Heart right ventricle (tissue), 16 donors: ENCODE measurements around the gene EPB41L3. TPM values are rescaled to one million over a fixed set of nuclear protein-coding genes. Genes with fewer than 3 reads are reported as not detected.

Source experiments
- ATAC-seq, 8 donors: fragments of 200-7000 bp; cut with Tn5 transposase; one replicate each; pipeline ENCODE4 v1.9.1; 2020; ENCODE audit warnings: mild to moderate bottlenecking in 8 of 8, moderate library complexity in 8 of 8, moderate number of reproducible peaks in 1 of 8
- DNase-seq, 2 donors: peaks; one replicate each; pipeline ENCODE4 v3.0.0-alpha.2; 2020
- H3K27ac ChIP-seq, 10 donors: fragments of 200-600 bp; sonication (generic) in 2 of 10; one replicate each; pipeline versions ENCODE4 v1.5.0 to v1.8.0; 2020 to 2022; ENCODE audit warnings: mild to moderate bottlenecking in 3 of 10
- H3K27me3 ChIP-seq, 7 donors: fragments of 200-600 bp; one replicate each; pipeline ENCODE4 v1.8.0; 2021 to 2022; ENCODE audit warnings: mild to moderate bottlenecking in 2 of 7
- H3K36me3 ChIP-seq, 9 donors: fragments of 200-600 bp; sonication (generic) in 1 of 9; one replicate each; pipeline versions ENCODE4 v1.5.0 to v1.8.0; 2020 to 2022; ENCODE audit warnings: mild to moderate bottlenecking in 2 of 9
- H3K4me1 ChIP-seq, 9 donors: fragments of 200-600 bp; sonication (generic) in 1 of 9; one replicate each; pipeline versions ENCODE4 v1.5.0 to v1.8.0; 2020 to 2022; ENCODE audit warnings: mild to moderate bottlenecking in 4 of 9
- H3K4me3 ChIP-seq, 10 donors: fragments of 200-600 bp; sonication (generic) in 2 of 10; one replicate each; pipeline versions ENCODE4 v1.5.0 to v1.8.0; 2020 to 2022; ENCODE audit warnings: mild to moderate bottlenecking in 7 of 10, moderate library complexity in 2 of 10
- H3K9me3 ChIP-seq, 11 donors: fragments of 200-600 bp in 10 of 11; sonication (generic) in 2 of 11; one replicate each; pipeline versions ENCODE4 v1.5.0 to v1.8.0; 2013 to 2022; ENCODE audit warnings: mild to moderate bottlenecking in 2 of 11, control low read depth in 1 of 11, moderate library complexity in 1 of 11
- CTCF ChIP-seq, 9 donors: fragments of 200-600 bp; sonication (generic) in 2 of 9; IDR thresholded peaks; one replicate each; pipeline versions ENCODE4 v1.5.0 to v1.8.0; 2021 to 2022; ENCODE audit warnings: antibody characterized with exemption in 9 of 9, mild to moderate bottlenecking in 5 of 9, moderate library complexity in 1 of 9
- WGBS, 2 donors: extraction: QIAGEN DNeasy Blood & Tissue Kit; methylation state at CpG; one replicate each; pipeline ENCODE4 v1.1.7; 2013; ENCODE audit warnings: inconsistent platforms in 1 of 2; 5-methylcytosine and 5-hydroxymethylcytosine counted together
- intact Hi-C, 10 donors: fragments of 100-400 bp; cut with DNase I; formaldehyde crosslinking; loops; one replicate each; pipeline versions ENCODE4 v1.11.1 to v1.14.2; 2022
- polyA plus RNA-seq, 2 donors: library from polyadenylated mRNA; stranded (reverse); fragments of 200-250 nt; gene quantifications; one replicate each; pipeline ENCODE4 v1.2.3, GENCODE V29; 2013
- total RNA-seq, 10 donors: library from RNA; stranded (reverse); fragmentation: NEBNext Ultra II Directional in 3 of 10; extraction: Animal tissue kit (Norgen Biotek cat#: 25700) in 3 of 10; gene quantifications; one replicate each; pipeline versions ENCODE4 v1.2.1 to v1.2.4, GENCODE V29; 2021 to 2023
- donor health status: Arrhythmogenic right ventricular cardiomyopathy.
- donor health status: ischemic (EF 13 %, LVEDD 7.1; RV severe dilation, severe dysfunction).
- donor health status: healthy with polysubstance abuse.
- donor health status: DM: no; HTN: yes; CAD: no.
- donor health status: DM: no; HTN: no; CAD: no.
- donor health status: ischemic (EF 25% LVEDD 6.9; RV normal size, moderate dysfunction).
- donor health status: ischemic (EF 25% LVEDD 5.7; RV mildly dilated, moderate dysfunction).
- donor health status: healthy.
- donor health status: DM: yes; HTN: yes; CAD: no.
- donor health status: Ischemic cardiomyopathy.
- donor health status: ischemic (EF 35%, LVEDD 5.7; RV mildly dilated, moderate dysfunction).
- donor health status: nonischemic (EF 11% LVEDD 7.7; RV severe dilation, severe dysfunction).
- donor health status: DM: yes; HTN: yes; CAD: no.
- donor health status: PGD.
- donor health status: ischemic (EF 29% LVEDD 5.4; RV normal size, mild dysfunction).
- donor health status: nonischemic (EF 23%, LVEDD 6.1; RV moderate dilation, normal function).

Gene EPB41L3
- total and polyA plus RNA-seq, 12 donors, result 2.9 to 29.1 (median 6.3) TPM

GRCh38 chr18:5391409-5391808 lies 152.4 kb downstream of the EPB41L3 start:
- no peaks in the 10 kb centered on the region for H3K4me1 ChIP-seq
- no peaks in the 10 kb centered on the region for H3K27me3 ChIP-seq
- intact Hi-C loops, result no loop called here
- ATAC-seq (no peak), DNase-seq (no peak)
- H3K9me3 ChIP-seq, result no peaks in the 10 kb centered on the region
- 81 to 89% methylated on average over 8 of the region's 8 CpGs for WGBS, 2 donors
- TF ChIP-seq CTCF (IDR thresholded peaks at IDR 0.05), result no peak
- peaks cover 0 to 62% (median 0%) of the 10 kb centered on the region in 9 donors for H3K36me3 ChIP-seq
- H3K27ac ChIP-seq, result no peak overlapping the region
- H3K4me3 ChIP-seq, result no peak overlapping the region

DNA sequence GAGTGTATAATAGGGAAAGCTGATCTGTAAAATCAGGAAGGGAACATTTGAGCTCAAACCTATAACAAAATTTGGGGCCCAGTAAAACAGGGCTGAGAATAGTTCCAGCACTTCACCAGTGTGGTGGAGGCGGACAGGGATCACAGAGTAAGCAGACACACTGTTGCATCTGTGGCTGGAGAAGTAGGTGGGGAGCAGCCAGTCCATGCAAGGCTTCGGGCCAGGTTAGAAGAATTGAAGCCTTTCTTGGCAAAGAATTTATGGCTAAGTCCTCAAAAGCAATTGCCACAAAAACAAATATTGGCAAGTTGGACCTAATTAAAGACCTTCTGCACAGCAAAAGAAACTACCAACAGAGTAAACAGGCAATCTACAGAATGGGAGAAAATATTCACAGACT lies 154.4 kb downstream of the EPB41L3 start:
- Histone ChIP-seq H3K36me3 (peaks cover 0 to 41% (median 0%) of the 10 kb centered on the region in 9 donors), H3K27ac (no peak overlapping the region), H3K27me3 (no peaks in the 10 kb centered on the region), H3K4me1 (no peaks in the 10 kb centered on the region), H3K4me3 (no peak overlapping the region), H3K9me3 (no peaks in the 10 kb centered on the region)
- WGBS, 2 donors, result 88 to 98% methylated on average over 2 of the region's 2 CpGs
- ATAC-seq, result no peak
- TF ChIP-seq CTCF (IDR thresholded peaks at IDR 0.05), result no peak
- intact Hi-C loops, result loop anchor here in 1 of 10 donors (10.0 kb wide), 1 partner anchor 55 kb away; no protein-coding TSS in a partner anchor
- DNase-seq, result no peak

- Histone ChIP-seq H3K9me3 (no peaks in the 10 kb centered on the region), H3K4me3 (no peak overlapping the region), H3K4me1 (no peaks in the 10 kb centered on the region), H3K27ac (no peak overlapping the region), H3K27me3 (no peaks in the 10 kb centered on the region), H3K36me3 (peaks cover 0 to 37% (median 0%) of the 10 kb centered on the region in 9 donors)
- WGBS, 2 donors, result 80 to 84% methylated on average over 3 of the region's 3 CpGs
- intact Hi-C loops, result loop anchor here in 1 of 10 donors (10.0 kb wide), 1 partner anchor 56 kb away; no protein-coding TSS in a partner anchor
- no peak for TF ChIP-seq CTCF (IDR thresholded peaks at IDR 0.05)
- ATAC-seq, result no peak
- no peak for DNase-seq
Measured at GRCh38 chr18:5388896-5389295, 154.9 kb downstream of the EPB41L3 start.

DNA sequence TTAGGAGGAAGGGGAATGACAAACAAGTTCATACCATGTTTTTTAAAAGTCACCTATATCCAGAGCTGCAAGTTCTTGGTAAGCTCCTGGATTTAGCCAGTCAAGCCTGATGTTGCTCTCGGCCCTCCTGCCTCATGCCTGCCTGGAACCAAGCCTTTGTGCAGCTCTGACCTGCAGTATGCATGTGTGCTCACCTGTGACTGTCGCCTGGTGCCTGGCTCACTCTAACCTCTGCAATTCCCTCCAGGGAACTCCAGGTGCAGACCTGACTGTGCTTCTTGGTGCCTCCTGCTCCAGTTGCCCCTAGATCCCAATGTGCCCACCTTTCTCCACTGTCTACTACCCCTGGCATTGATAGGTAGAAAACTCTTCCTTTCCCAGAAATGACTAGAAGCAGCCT lies 163.2 kb downstream of the EPB41L3 start:
- Histone ChIP-seq H3K27ac (no peak overlapping the region), H3K27me3 (no peaks in the 10 kb centered on the region), H3K9me3 (no peaks in the 10 kb centered on the region), H3K4me3 (no peak overlapping the region), H3K4me1 (no peaks in the 10 kb centered on the region), H3K36me3 (no peaks in the 10 kb centered on the region)
- intact Hi-C loops, result loop anchor here in 1 of 10 donors (10.0 kb wide), 1 partner anchor 64 kb away; no protein-coding TSS in a partner anchor
- no peak for TF ChIP-seq CTCF (IDR thresholded peaks at IDR 0.05)
- 72 to 83% methylated on average over 2 of the region's 2 CpGs for WGBS, 2 donors
- ATAC-seq, result no peak
- DNase-seq, result no peak
